NCI-H69 (cell line): ENCODE measurements around the gene BDKRB2.

Experiments
- DNase-seq: peaks from one replicate; lab custom pipeline; 2025; lab: John Stamatoyannopoulos, UW

Gene BDKRB2

GRCh38 chr14:96198430-96199130 is 6.1 kb upstream of the BDKRB2 start:
- DNase-seq, result no peak

- no peak for DNase-seq
Observed at GRCh38 chr14:96201157-96201556, 3.5 kb upstream of the BDKRB2 start.

- DNase-seq, result no peak
Observed at GRCh38 chr14:96201965-96202364, 2.7 kb upstream of the BDKRB2 start.

- DNase-seq, result no peak
Observed at GRCh38 chr14:96202441-96203094, 2.1 kb upstream of the BDKRB2 start.

GRCh38 chr14:96203116-96203515 is 1.5 kb upstream of the BDKRB2 start:
- no peak for DNase-seq

- peak; percentile 48 for DNase-seq
Observed at GRCh38 chr14:96203635-96204034, 1.0 kb upstream of the BDKRB2 start.

GRCh38 chr14:96205059-96205977 is 679 bp downstream of the BDKRB2 start:
- DNase-seq, result peak; percentile 37

- DNase-seq, result no peak
Observed at GRCh38 chr14:96205978-96206360, 1.3 kb downstream of the BDKRB2 start.

- peak; percentile 26 for DNase-seq
Observed at GRCh38 chr14:96206461-96206860, 1.8 kb downstream of the BDKRB2 start.

GRCh38 chr14:96207686-96208085 is 3.0 kb downstream of the BDKRB2 start:
- no peak for DNase-seq

GRCh38 chr14:96208739-96209138 is 4.1 kb downstream of the BDKRB2 start:
- no peak for DNase-seq

- DNase-seq, result no peak
Observed at GRCh38 chr14:96212140-96212539, 7.5 kb downstream of the BDKRB2 start.

GRCh38 chr14:96212896-96213295 is 8.3 kb downstream of the BDKRB2 start:
- no peak for DNase-seq

- DNase-seq, result no peak
Observed at GRCh38 chr14:96213871-96214465, 9.3 kb downstream of the BDKRB2 start.

- no peak for DNase-seq
Observed at GRCh38 chr14:96214793-96215192, 10.2 kb downstream of the BDKRB2 start.

- peak; percentile 37 for DNase-seq
Observed at GRCh38 chr14:96215452-96216244, 11.0 kb downstream of the BDKRB2 start.

- no peak for DNase-seq
Observed at GRCh38 chr14:96216627-96217026, 12.0 kb downstream of the BDKRB2 start.

GRCh38 chr14:96217376-96217913 is 12.8 kb downstream of the BDKRB2 start:
- DNase-seq, result peak; percentile 78

- DNase-seq, result peak; percentile 25
Observed at GRCh38 chr14:96221109-96221650, 16.5 kb downstream of the BDKRB2 start.

GRCh38 chr14:96221841-96222240 is 17.2 kb downstream of the BDKRB2 start:
- DNase-seq, result no peak
